Esophagus squamous epithelium (tissue), 5 donors: ENCODE results near the gene KLK15. TPM values are rescaled to one million over a fixed set of nuclear protein-coding genes. Genes with fewer than 3 reads are reported as not detected.

Experiments used
- DNase-seq: peaks from one replicate; lab custom pipeline; 2025; lab: John Stamatoyannopoulos, UW
- H3K27ac ChIP-seq, 4 donors: fragments of 200-600 bp; sonication (generic); one replicate each; pipeline ENCODE4 v1.5.1; 2016 to 2019; ENCODE audit warnings: mild to moderate bottlenecking in 1 of 4
- H3K27me3 ChIP-seq, 4 donors: fragments of 200-600 bp; sonication (generic); 1 replicate in 3 of 4; 2 replicates in 1 of 4; pipeline versions ENCODE4 v1.5.1 to v1.6.0; 2017 to 2021; ENCODE audit warnings: antibody characterized with exemption in 1 of 4
- H3K36me3 ChIP-seq, 3 donors: fragments of 200-600 bp; sonication (generic); one replicate each; pipeline ENCODE4 v1.5.1; 2016 to 2019
- H3K4me1 ChIP-seq, 3 donors: fragments of 200-600 bp; sonication (generic); one replicate each; pipeline ENCODE4 v1.5.1; 2017 to 2019
- H3K4me3 ChIP-seq, 4 donors: fragments of 200-600 bp; sonication (generic); 1 replicate in 3 of 4; 2 replicates in 1 of 4; pipeline ENCODE4 v1.5.1; 2016 to 2019; ENCODE audit warnings: mild to moderate bottlenecking in 2 of 4, moderate library complexity in 1 of 4
- H3K9me3 ChIP-seq, 3 donors: fragments of 200-600 bp; sonication (generic); one replicate each; pipeline ENCODE4 v1.5.1; 2016 to 2019
- POLR2A ChIP-seq, 4 donors: fragments of 450-650 bp; IDR thresholded peaks; one replicate each; pipeline ENCODE4 v1.6.1; 2017; ENCODE audit warnings: antibody characterized with exemption in 4 of 4, mild to moderate bottlenecking in 4 of 4, moderate library complexity in 3 of 4
- WGBS, 2 donors: methylation state at CpG; one replicate each; pipeline ENCODE4 v1.1.5; 2018; 5-methylcytosine and 5-hydroxymethylcytosine counted together
- intact Hi-C: fragments of 100-400 bp; cut with DNase I; formaldehyde crosslinking; loops from one replicate; pipeline ENCODE4 v1.15.0; 2022
- total RNA-seq, 4 donors: library from RNA; depleted of rRNA; stranded (reverse); fragments of >200 nt; gene quantifications; one replicate each; pipeline ENCODE4 v1.1.0, GENCODE V29; 2016
- TF ChIP-seq, protein P1 (sequence below), 6 experiments: fragments of 450-650 bp in 4 of 6; fragments of 200-600 bp in 2 of 6; sonication (generic) in 2 of 6; IDR thresholded peaks; one replicate each; pipeline ENCODE4 v1.5.1; 2016 to 2019; ENCODE audit warnings: antibody characterized with exemption in 6 of 6, mild to moderate bottlenecking in 4 of 6, moderate library complexity in 4 of 6
- donor health status: DM: yes; HTN: yes; CAD: no.

KLK15 gene, protein sequence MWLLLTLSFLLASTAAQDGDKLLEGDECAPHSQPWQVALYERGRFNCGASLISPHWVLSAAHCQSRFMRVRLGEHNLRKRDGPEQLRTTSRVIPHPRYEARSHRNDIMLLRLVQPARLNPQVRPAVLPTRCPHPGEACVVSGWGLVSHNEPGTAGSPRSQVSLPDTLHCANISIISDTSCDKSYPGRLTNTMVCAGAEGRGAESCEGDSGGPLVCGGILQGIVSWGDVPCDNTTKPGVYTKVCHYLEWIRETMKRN
- total RNA-seq = not detected

DNA sequence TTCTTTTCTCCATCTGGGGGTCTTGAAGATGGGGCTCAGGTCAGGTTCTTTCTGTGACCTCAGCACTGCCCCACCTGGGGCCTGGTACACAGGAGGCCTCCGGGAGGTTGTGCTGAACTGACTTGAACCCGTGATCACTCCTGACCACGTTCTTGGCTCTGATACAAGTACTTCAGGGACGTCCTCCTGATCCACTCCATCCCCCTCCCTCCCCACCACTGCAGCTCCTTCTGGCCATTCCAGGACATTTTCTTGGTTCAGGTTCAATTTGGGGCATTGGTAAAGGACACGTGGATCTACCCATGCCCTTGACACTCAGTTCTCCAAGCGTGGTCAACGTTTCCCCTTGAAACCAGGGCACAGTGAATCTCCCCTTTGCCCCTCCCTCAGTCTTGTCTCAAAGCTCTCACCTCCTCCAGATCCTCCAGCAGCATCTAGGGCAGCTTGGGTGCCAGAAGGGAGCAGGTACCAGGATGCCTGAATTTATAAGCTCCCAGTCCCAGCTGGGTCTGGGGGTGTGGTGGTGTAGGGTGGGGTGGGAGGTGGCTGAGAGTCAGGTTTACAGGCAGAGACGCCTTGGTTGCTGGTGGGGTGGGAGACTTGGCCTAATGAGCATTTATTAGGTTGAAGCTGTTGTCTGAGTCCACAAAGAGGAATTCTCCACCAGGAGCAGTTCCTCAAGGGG is at the start of gene KLK15:
KLK15 (minus strand) TSS at position 458 of the 685 bp plus-strand sequence. CDS start 2,082 bp downstream, outside the sequence.
- Histone ChIP-seq H3K27me3 (peaks cover 0 to 79% (median 0%) of the 10 kb centered on the region in 4 donors), H3K4me1 (peaks cover 0 to 26% (median 5%) of the 10 kb centered on the region in 3 donors), H3K4me3 (no peak within 1 kb of the TSS), H3K36me3 (no peaks in the 10 kb centered on the region), H3K27ac (no peak within 1 kb of the TSS), H3K9me3 (no peaks in the 10 kb centered on the region)
- DNase-seq = no peak
- TF ChIP-seq POLR2A (IDR thresholded peaks at IDR 0.05) = no peak
- TF ChIP-seq, protein P1, sequence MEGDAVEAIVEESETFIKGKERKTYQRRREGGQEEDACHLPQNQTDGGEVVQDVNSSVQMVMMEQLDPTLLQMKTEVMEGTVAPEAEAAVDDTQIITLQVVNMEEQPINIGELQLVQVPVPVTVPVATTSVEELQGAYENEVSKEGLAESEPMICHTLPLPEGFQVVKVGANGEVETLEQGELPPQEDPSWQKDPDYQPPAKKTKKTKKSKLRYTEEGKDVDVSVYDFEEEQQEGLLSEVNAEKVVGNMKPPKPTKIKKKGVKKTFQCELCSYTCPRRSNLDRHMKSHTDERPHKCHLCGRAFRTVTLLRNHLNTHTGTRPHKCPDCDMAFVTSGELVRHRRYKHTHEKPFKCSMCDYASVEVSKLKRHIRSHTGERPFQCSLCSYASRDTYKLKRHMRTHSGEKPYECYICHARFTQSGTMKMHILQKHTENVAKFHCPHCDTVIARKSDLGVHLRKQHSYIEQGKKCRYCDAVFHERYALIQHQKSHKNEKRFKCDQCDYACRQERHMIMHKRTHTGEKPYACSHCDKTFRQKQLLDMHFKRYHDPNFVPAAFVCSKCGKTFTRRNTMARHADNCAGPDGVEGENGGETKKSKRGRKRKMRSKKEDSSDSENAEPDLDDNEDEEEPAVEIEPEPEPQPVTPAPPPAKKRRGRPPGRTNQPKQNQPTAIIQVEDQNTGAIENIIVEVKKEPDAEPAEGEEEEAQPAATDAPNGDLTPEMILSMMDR (IDR thresholded peaks at IDR 0.05) = no peak
- intact Hi-C loops = no loop called here
- WGBS, 2 donors = 66 to 68% methylated on average over 8 of the region's 8 CpGs

DNA sequence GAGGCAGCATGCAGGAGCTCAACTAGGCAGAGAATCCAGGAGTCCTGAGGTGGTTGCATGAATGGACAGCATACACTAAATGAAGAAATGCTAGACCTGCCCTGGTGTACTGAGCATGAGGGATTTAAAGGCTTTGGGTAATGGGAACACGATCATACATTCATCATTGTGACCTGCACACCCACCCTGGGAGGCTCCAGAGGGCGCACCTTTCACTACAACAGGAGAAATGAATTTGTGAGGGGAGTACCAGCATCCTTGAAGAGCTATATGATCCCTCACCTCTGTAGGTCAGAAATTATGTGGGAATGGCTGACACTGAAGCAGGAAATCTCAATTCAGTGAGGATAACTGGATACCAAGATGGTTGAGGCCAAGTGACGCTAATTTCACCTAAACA is 48.8 kb upstream of the KLK15 start:
- Histone ChIP-seq H3K9me3 (no peaks in the 10 kb centered on the region), H3K36me3 (no peaks in the 10 kb centered on the region), H3K4me1 (no peaks in the 10 kb centered on the region), H3K27ac (no peak overlapping the region), H3K4me3 (no peak overlapping the region), H3K27me3 (peaks cover 0 to 80% (median 0%) of the 10 kb centered on the region in 4 donors)
- 67 to 70% methylated on average over 3 of the region's 3 CpGs for WGBS, 2 donors
- TF ChIP-seq POLR2A (IDR thresholded peaks at IDR 0.05) = no peak
- TF ChIP-seq, protein P1 (IDR thresholded peaks at IDR 0.05) = no peak
- intact Hi-C loops = no loop called here
- no peak for DNase-seq

DNA sequence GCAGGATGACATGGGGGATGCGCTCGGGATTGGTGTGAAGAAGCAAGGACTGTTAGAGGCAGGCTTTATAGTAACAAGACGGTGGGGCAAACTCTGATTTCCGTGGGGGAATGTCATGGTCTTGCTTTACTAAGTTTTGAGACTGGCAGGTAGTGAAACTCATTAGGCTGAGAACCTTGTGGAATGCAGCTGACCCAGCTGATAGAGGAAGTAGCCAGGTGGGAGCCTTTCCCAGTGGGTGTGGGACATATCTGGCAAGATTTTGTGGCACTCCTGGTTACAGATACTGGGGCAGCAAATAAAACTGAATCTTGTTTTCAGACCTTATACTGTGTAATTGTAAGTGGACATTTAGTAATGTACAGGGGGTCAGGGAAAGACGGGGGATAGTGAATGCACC is 46.9 kb upstream of the KLK15 start:
- H3K36me3 ChIP-seq = no peaks in the 10 kb centered on the region
- H3K9me3 ChIP-seq = no peaks in the 10 kb centered on the region
- H3K4me3 ChIP-seq = no peak overlapping the region
- H3K27me3 ChIP-seq = peaks cover 0 to 87% (median 0%) of the 10 kb centered on the region in 4 donors
- no peak overlapping the region for H3K27ac ChIP-seq
- TF ChIP-seq POLR2A (IDR thresholded peaks at IDR 0.05) = no peak
- TF ChIP-seq, protein P1 (IDR thresholded peaks at IDR 0.05) = no peak
- intact Hi-C loops = no loop called here
- no peak for DNase-seq
- H3K4me1 ChIP-seq = no peaks in the 10 kb centered on the region
- WGBS, 2 donors = 66 to 69% methylated on average over 5 of the region's 5 CpGs

DNA sequence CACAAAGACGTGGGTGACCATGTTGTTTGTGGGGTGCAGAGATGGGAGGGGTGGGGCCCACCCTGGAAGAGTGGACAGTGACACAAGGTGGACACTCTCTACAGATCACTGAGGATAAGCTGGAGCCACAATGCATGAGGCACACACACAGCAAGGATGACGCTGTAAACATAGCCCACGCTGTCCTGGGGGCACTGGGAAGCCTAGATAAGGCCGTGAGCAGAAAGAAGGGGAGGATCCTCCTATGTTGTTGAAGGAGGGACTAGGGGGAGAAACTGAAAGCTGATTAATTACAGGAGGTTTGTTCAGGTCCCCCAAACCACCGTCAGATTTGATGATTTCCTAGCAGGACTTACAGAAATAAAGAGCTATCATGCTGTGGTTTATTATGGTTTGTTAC is 45.5 kb upstream of the KLK15 start:
- Histone ChIP-seq H3K27me3 (peaks cover 0 to 89% (median 0%) of the 10 kb centered on the region in 4 donors), H3K27ac (no peak overlapping the region), H3K36me3 (no peaks in the 10 kb centered on the region), H3K4me3 (no peak overlapping the region), H3K4me1 (no peaks in the 10 kb centered on the region), H3K9me3 (no peaks in the 10 kb centered on the region)
- 56 to 67% methylated on average over 4 to 5 of the region's 5 CpGs for WGBS, 2 donors
- TF ChIP-seq, protein P1 (IDR thresholded peaks at IDR 0.05) = no peak
- TF ChIP-seq POLR2A (IDR thresholded peaks at IDR 0.05) = no peak
- DNase-seq = no peak
- intact Hi-C loops = no loop called here

DNA sequence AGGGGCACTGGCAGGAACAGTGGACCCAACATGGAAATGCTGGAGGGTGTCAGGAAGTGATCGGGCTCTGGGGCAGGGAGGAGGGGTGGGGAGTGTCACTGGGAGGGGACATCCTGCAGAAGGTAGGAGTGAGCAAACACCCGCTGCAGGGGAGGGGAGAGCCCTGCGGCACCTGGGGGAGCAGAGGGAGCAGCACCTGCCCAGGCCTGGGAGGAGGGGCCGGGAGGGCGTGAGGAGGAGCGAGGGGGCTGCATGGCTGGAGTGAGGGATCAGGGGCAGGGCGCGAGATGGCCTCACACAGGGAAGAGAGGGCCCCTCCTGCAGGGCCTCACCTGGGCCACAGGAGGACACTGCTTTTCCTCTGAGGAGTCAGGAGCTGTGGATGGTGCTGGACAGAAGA is 44.0 kb upstream of the KLK15 start:
- peaks cover 0 to 94% (median 0%) of the 10 kb centered on the region in 4 donors for H3K27me3 ChIP-seq
- intact Hi-C loops = no loop called here
- 19 to 32% methylated on average over 4 to 8 of the region's 8 CpGs for WGBS, 2 donors

More for the DNA sequence above, 44.0 kb upstream of the KLK15 start:
- H3K36me3 ChIP-seq = no peaks in the 10 kb centered on the region
- TF ChIP-seq, protein P1 (IDR thresholded peaks at IDR 0.05) = no peak
- TF ChIP-seq POLR2A (IDR thresholded peaks at IDR 0.05) = no peak
- H3K4me3 ChIP-seq = no peak overlapping the region
- DNase-seq = no peak
- H3K27ac ChIP-seq = no peak overlapping the region
- no peaks in the 10 kb centered on the region for H3K9me3 ChIP-seq
- no peaks in the 10 kb centered on the region for H3K4me1 ChIP-seq
